ENCODE measurements around the gene YARS2.

GRCh38 chr12:32789446-32789845 is 33.7 kb upstream of the YARS2 start:
- TF ChIP-seq POLR2A (IDR thresholded peaks at IDR 0.05), result no peak
- TF ChIP-seq CTCF (IDR thresholded peaks at IDR 0.05), result no peak

Data from lower leg skin (tissue), 3 donors.